GM21723 (cell line): ENCODE results near the gene CLOCK.

Experiments
- ATAC-seq: cut with Tn5 transposase; IDR thresholded peaks from one replicate; pipeline ENCODE4 v1.9.1; 2021; ENCODE audit warnings: mild to moderate bottlenecking, moderate library complexity; ENCODE audit not compliant: unreplicated experiment

Gene CLOCK

GRCh38 chr4:55545151-55545550 lies 1.6 kb downstream of the CLOCK start:
- no peak for ATAC-seq

- ATAC-seq, result no peak
Observed at GRCh38 chr4:55543858-55544257, 2.9 kb downstream of the CLOCK start.

GRCh38 chr4:55540271-55540670 lies 6.4 kb downstream of the CLOCK start:
- ATAC-seq, result no peak

GRCh38 chr4:55539658-55540057 lies 7.1 kb downstream of the CLOCK start:
- no peak for ATAC-seq

GRCh38 chr4:55538531-55538930 lies 8.2 kb downstream of the CLOCK start:
- ATAC-seq, result no peak

GRCh38 chr4:55534306-55534705 lies 12.4 kb downstream of the CLOCK start:
- ATAC-seq, result no peak

GRCh38 chr4:55530691-55531090 lies 16.0 kb downstream of the CLOCK start:
- ATAC-seq, result no peak

GRCh38 chr4:55530167-55530566 lies 16.5 kb downstream of the CLOCK start:
- ATAC-seq, result no peak

GRCh38 chr4:55528491-55528890 lies 18.2 kb downstream of the CLOCK start:
- ATAC-seq, result no peak

- ATAC-seq, result no peak
Observed at GRCh38 chr4:55524844-55525571, 21.7 kb downstream of the CLOCK start.

- no peak for ATAC-seq
Observed at GRCh38 chr4:55518442-55518841, 28.3 kb downstream of the CLOCK start.

GRCh38 chr4:55517526-55518229 lies 29.0 kb downstream of the CLOCK start:
- ATAC-seq, result peak; percentile 63

- no peak for ATAC-seq
Observed at GRCh38 chr4:55512922-55513571, 33.7 kb downstream of the CLOCK start.

GRCh38 chr4:55512077-55512476 lies 34.6 kb downstream of the CLOCK start:
- no peak for ATAC-seq

- no peak for ATAC-seq
Observed at GRCh38 chr4:55510685-55511084, 36.0 kb downstream of the CLOCK start.

- no peak for ATAC-seq
Observed at GRCh38 chr4:55509266-55509665, 37.4 kb downstream of the CLOCK start.

- no peak for ATAC-seq
Observed at GRCh38 chr4:55507612-55508011, 39.1 kb downstream of the CLOCK start.

GRCh38 chr4:55503169-55503568 lies 43.5 kb downstream of the CLOCK start:
- ATAC-seq, result no peak

- ATAC-seq, result peak; percentile 61
Observed at GRCh38 chr4:55500072-55500471, 46.6 kb downstream of the CLOCK start.

GRCh38 chr4:55499495-55499894 lies 47.2 kb downstream of the CLOCK start:
- no peak for ATAC-seq

- ATAC-seq, result no peak
Observed at GRCh38 chr4:55498051-55498450, 48.7 kb downstream of the CLOCK start.

- no peak for ATAC-seq
Observed at GRCh38 chr4:55491486-55491885, 55.2 kb downstream of the CLOCK start.
